Cardiac fibroblast (primary cell): ENCODE results near the gene ZHX3.
A peak's percentile ranks its signal among the peaks of the same experiment; 100 is the strongest.

Source experiments
- DNase-seq, 2 donors: peaks; one replicate each; pipeline versions ENCODE4 v3.0.0 to v3.0.0-alpha.2; 2010; ENCODE audit warnings: low read depth in 2 of 2
- H3K4me3 ChIP-seq, 2 donors: replicated peaks in 1 of 2; 1 replicate in 1 of 2; 2 replicates in 1 of 2; pipeline ENCODE4 v1.5.1; 2011; ENCODE audit warnings: low read depth in 2 of 2, low read length in 2 of 2, mild to moderate bottlenecking in 2 of 2, moderate library complexity in 1 of 2
- CTCF ChIP-seq: IDR thresholded peaks from one replicate; pipeline ENCODE4 v1.5.1; 2011; ENCODE audit warnings: low read depth, mild to moderate bottlenecking, low read length, inconsistent platforms

The ZHX3 gene

GRCh38 chr20:41290804-41291389, 26.6 kb downstream of the ZHX3 start:
- H3K4me3 ChIP-seq: no peak overlapping the region
- no peak for DNase-seq
- no peak for TF ChIP-seq CTCF

GRCh38 chr20:41287327-41287726, 30.2 kb downstream of the ZHX3 start:
- DNase-seq: peak; percentile 57 to 97
- TF ChIP-seq CTCF: no peak
- no peak overlapping the region for H3K4me3 ChIP-seq

GRCh38 chr20:41286240-41286851, 31.2 kb downstream of the ZHX3 start:
- no peak for TF ChIP-seq CTCF
- H3K4me3 ChIP-seq: no peak overlapping the region
- DNase-seq: no peak

- no peak for TF ChIP-seq CTCF
- no peak overlapping the region for H3K4me3 ChIP-seq
- DNase-seq: no peak
Measured at GRCh38 chr20:41279546-41280225, 37.8 kb downstream of the ZHX3 start.

GRCh38 chr20:41278936-41279335, 38.6 kb downstream of the ZHX3 start:
- no peak for DNase-seq
- H3K4me3 ChIP-seq: no peak overlapping the region
- no peak for TF ChIP-seq CTCF

GRCh38 chr20:41277049-41277448, 40.5 kb downstream of the ZHX3 start:
- no peak overlapping the region for H3K4me3 ChIP-seq
- TF ChIP-seq CTCF: no peak
- no peak for DNase-seq
